Iris pigment epithelial cell (primary cell): Measurements from ENCODE around the gene NCOA3.
"Not testable (repeated sequence)": the region's sequence is repeated elsewhere in the genome, so short reads cannot be mapped to it uniquely, and the experiment has no call there.

ENCODE experiments used
- DNase-seq: peaks from one replicate; pipeline ENCODE4 v3.0.0-alpha.2; 2011; ENCODE audit warnings: low read depth

Gene NCOA3

DNA sequence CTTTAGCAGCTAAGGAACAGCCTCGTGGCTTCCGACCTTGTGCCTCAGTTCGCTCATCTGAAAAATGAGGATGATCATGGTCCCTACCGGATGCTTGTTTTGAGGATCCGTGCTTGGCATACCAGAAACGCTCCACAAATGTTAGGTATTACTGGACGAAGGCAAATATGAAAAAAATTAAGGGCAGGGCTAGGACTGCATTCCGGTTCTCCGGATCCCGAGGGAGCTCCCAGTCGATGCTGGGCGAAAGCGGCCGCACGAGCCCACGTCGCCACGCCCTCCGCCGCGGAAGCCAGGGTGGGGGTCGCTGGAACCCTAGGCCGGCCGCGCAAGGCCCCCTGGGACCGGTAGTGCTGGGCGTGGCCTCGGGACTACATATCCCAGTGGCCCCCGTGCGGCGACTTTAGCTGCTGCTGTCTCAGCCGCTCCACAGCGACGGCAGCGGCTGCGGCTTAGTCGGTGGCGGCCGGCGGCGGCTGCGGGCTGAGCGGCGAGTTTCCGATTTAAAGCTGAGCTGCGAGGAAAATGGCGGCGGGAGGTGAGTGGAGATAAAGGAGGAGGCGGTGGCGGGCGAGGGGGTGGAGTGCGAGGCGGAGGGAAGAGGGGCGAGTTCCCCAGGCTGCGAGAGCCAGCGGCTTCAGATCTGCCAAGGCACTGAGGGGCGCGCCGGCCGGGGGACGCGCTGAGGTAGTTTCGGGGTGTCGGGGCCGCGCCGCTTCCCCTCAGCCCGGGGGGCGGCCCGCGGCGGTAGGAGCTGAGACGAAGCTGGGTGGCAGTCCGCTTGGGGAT is at the start of gene NCOA3:
TSS of gene NCOA3 (plus strand) at position 406 of the 789 bp plus-strand sequence. CDS start 120,361 bp downstream, outside the sequence.
- DNase-seq: peak; percentile 94

DNA sequence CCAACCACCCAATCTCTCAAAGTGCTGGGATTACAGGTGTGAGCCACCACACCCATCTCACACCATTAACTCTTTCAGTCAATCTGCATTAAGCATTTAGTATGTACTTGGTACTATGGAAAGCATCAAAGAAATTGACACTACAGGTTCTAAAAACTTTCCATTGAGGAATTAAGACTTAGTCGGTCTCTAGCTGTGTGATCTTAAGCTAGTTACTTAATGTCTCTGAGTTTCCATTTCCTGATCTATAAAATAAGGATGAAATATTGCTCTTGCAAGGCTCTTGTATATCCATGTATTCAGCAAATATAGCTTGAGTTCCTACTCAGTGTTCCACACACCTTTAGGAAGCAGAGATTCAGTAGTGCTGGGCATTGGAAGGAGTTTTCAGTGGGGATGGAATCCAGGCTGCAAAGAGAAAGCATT is 48.9 kb upstream of the NCOA3 start:
- DNase-seq: no peak

DNA sequence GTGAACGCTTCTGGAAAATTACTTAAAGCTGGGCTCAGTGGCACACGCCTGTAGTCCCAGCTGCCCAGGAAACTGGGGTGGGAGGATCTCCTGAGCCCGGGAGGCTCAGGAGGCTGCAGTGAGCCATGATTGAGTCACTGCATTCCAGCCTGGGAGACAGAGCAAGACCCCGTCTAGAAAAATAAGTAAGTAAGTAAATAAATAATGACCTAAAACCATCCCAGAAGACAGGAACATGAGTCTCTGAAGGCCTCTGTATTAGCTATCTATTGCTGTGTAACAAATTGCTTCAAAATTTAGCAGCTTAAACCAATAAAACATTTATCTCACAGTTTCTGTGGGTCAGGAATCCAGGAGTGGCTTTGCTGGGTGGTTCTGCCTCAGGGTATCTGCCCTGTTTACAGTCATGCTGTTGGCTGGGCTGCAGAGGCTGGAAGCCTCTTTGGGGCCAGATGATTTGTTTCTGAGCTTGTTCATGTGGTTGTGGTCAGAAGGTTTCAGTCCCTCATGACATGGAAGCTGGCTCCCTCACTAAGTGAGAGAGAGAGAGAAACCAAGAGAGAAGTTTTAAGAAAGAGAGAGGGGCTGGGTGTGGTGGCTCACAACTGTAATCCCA is 48.4 kb upstream of the NCOA3 start:
- DNase-seq: peak; percentile 93

DNA sequence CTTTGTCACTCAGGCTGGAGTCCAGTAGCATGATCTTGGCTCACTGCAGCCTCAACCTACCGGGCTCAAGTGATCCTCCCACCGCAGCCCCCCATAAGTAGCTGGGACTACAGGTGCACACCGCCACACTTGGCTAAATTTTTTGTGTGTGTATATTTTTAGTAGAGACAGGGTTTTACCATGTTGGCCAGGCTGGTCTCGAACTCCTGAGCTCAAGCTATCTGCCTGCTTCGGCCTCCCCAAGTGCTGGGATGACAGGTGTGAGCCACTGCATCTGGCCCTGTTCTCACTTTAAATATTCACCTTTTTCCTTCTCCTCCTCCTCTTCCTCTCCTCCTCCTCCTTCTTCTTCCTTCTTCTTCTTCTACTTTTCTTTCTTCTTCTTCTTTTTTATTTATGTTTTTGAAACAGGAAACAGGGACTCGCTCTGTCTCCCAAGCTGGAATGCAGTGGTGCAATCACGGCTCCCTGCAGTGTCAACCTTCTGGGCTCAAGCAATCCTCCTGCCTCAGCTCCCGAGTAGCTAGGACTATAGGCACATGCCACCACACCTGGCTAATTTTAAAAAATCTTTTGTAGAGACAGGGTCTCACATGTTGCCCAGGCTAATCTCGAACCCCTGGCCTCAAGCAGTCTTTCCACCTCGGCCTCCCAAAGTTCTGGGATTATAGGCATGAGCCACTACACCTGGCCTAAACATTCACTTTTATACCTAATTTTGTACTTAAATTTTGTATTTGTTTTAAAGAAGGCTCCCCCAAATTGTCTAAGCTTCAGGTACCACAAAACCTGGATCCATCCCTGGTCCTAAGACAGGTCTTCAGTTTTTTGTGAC is 47.2 kb upstream of the NCOA3 start:
- DNase-seq: peak; percentile 36

DNA sequence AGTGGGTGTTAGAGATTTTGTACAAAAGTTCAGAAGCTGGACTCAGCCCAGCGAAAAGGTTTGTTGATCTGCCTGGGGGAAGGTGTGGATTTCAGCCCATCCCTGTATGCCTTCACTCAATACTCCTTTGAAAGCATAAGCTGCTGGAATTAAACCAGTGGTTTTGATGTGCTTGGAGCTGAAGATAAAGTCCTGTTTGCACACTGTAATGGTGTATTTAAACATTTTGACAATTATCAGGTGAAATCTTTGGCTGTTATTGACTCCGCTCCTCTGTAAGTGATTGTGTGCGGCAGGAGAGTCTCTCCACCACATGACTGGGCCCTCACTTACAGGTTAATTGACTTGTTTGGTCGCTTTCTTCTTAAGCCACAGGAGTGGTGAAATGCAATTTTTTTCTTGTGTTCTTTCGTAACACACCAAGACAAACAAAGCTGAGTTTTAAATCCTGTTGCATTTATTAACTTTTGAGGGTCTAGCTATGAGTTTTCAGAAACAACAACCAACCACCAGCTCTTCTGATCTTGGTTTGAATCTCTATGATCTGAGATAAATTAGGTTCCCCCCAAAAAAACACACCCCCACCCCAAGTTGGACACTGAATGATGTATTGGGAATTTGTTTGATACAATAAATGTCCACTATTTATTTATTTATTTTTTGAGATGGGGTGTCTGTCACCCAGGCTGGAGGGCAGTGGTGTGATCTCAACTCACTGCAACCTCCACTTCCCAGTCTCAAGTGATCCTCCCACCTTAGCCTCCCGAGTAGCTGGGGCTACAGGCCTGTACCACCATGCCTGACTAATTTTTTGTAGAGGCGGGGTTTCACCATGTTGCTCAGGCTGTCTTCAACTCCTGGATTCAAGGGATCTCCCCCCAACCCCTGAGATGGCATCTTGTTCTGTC is 46.3 kb upstream of the NCOA3 start:
- DNase-seq: peak; percentile 48

DNA sequence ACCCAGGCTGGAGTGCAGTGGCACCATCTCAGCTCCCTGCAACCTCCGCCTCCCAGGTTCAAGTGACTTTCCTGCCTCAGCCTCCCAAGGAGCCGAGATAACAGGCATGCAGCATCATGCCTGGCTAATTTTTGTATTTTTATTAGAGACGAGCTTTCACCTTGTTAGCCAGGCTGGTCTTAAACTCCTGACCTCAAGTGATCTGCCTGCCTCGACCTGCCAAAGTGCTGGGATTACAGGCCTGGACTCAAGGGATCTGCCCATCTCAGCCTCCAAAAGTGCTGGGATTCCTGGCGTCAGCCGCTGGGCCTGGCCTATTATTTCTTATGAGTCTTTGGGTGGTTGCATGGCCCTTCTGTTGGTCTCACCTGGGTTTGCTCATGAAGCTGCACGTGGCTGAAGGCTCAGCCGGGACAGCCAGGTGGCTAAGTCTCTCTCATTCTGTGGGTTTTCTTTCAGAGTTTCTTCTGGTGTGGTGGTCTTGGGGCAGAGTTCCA is 45.6 kb upstream of the NCOA3 start:
- DNase-seq: no peak

DNA sequence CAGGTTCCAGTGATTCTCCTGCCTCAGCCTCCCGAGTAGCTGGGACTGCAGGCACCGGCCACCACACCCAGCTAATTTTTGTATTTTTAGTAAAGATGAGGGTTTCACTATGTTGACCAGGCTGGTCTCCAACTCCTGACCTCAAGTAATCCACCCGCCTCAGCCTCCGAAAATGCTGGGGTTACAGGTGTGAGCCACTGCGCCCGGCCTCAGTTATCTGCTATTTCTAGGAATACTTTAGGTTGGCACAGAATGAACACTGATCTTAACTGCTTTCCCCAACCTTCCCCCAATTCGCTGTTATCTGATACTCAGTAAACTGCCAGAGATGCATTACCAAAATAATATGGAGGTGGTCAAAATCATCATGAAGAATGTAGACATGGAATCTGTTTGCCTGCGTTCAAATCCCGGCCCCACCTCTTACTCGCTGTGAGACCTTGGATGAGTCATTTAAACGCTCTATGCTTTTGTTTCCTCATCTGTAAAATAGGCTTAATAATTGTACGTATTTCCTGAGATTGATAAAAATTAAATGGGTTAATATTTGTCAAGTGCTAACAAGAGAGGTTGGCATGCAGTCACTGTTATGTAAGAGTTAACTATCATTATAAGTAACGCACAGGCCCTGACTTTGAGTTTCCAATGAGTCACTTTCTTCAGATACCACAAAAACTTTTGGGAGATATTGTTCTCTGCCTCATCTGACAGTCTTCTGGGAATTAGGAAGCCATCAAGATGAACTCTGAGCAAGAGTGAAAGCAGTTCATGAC is 44.5 kb upstream of the NCOA3 start:
- DNase-seq: peak; percentile 81

DNA sequence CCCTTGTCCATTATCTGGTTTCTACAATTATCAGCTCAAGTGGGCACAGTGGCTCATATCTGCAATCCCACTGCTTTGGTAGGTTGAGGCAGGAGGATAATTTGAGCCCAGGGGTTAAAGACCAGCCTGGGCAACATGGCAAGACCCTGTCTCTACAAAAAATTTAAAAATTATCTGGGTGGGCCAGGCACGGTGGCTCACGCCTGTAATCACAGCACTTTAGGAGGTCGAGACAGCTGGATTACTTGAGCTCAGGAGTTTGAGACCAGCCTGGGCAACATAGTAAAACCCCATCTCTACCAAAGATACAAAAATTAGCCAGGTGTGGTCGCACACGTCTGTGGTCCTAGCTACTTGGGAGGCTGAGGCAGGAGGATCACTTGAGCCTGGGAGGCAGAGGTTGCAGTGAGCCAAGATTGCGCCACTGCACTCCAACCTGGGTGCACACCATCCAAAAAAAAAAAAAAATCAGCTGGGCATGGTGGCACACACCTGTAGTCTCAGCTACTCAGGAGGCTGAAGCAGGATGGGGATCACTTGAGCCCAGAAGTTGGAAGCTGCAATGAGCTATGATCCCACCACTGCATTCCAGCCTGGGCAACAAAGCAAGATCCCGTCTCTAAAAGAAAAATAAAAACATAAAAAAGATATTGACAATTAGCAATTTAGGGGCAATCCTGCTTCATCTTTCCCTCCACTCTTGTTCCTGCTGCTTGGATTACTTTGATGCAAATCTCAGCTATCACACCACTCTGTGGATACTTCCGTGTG is 43.2 kb upstream of the NCOA3 start:
- not testable (repeated sequence) for DNase-seq

DNA sequence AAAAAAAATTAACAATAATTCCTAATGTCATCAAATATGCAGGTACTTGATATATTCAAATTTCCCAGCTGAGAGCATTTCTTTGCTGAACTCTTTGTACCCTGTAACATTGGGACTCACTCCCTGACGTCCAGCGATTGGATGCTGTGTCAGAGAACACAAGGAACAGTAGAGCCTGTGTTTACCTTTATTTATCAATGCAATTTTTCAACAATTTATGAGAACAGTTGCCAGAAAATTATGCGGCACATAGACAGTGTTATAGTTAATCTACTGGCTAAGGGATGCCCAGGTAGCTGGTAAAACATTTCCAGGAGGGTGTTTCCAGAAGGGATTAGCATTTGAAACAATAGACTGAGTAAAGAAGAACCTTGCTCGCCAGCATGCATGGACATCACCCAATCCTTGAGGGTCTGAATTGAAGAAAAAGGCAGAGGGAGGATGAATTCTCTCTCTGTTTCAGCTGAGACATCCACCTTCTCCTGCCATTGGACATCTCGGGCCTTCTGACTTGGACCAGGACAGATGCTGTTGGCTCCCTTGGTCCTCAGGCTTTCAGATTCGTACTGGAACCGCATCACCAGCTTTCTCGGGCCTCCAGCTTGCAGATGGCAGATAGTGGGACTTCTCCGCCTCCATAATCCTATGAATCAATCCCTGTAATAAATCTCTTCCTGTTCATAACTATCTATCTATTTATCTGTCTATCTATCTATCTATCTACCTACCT is 42.2 kb upstream of the NCOA3 start:
- DNase-seq: no peak

DNA sequence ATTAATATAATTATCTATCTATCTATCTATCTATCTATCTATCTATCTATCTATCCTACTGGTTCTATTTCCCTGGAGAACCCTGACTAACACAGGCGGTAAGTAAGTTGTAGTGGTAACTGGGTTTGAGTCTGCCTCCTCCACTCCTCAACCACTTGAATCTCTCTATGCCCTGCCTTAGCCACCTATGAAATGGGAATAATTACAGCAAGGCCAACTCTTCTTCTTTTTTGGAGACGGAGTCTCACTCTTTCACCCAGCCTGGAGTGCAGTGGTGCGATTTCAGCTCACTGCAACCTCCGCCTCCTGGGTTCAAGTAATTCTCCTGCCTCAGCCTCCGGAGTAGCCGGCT is 41.0 kb upstream of the NCOA3 start:
- DNase-seq: not testable (repeated sequence)

DNA sequence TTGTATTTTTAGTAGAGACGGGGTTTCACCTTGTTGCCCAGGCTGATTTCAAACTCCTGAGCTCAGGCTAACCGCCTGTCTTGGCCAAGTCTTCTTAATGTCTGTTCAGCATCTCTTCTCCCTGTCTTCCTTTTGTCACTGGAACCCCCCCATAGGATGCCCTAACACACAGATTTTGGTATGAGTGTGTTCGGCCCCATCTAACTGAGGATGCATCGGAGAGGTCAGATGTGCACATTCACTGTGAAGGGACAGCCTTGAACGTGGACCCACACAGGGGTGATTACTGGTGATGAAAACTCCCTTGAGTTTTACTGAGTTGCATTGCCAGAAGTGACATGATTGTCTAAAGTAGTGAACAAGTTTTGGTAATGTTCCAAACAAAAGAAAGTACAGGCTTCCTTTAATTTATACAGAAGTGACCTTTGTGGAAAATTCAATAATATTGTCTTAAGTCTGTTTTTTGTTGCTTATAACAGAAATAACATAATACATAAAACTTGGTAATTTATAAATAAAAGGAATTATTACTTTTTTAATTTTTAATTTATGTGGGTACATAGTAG is 40.5 kb upstream of the NCOA3 start:
- DNase-seq: no peak

DNA sequence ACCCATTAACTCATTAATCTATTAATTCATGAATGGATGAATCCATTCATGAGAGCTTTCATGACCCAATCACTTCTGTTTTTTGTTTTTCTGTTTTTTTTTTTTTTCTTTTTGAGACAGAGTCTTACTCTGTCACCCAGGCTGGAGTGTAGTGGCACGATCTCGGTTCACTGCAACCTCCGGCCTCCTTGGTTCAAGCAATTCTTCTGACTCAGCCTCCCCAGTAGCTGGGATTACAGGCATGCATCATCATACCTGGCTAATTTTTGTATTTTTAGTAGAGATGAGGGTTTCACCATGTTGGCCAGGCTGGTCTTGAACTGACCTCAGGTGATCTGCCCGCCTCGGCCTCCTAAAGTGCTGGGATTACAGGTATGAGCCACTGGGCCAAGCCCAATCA is 39.8 kb upstream of the NCOA3 start:
- DNase-seq: not testable (repeated sequence)

DNA sequence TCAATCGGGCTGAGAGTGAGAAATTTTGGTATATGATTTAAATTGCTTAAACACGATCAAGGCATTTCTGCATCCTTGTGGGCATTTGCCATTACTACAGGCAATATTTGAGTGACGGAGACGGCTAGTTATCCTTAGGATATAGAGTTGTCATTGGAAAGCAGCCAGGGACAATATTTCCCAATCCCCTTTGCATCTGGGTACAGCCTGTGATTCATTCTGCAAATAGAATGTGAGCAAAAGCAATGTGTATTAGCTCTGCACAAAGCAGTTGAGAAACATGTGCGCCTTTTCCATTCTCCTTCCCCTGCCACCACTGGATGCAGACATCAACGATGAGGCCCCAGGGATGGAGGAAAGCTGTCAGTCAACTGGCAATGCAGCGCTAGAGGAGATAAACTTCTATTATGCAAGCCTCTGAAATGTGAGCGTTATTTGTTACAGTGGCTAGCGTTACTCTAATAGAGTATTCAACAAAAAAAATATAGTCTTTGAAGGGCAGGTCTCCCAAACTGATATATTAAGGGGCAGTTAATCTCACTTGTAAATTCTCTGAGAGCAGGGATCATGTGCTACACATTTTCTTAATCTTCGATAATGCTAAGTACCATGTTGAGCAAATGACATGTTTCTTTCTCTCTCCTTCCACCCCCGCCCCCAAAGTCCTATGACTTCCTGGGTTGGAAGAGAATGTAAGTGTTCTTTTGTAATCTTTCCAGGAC is 37.1 kb upstream of the NCOA3 start:
- peak; percentile 99 for DNase-seq

DNA sequence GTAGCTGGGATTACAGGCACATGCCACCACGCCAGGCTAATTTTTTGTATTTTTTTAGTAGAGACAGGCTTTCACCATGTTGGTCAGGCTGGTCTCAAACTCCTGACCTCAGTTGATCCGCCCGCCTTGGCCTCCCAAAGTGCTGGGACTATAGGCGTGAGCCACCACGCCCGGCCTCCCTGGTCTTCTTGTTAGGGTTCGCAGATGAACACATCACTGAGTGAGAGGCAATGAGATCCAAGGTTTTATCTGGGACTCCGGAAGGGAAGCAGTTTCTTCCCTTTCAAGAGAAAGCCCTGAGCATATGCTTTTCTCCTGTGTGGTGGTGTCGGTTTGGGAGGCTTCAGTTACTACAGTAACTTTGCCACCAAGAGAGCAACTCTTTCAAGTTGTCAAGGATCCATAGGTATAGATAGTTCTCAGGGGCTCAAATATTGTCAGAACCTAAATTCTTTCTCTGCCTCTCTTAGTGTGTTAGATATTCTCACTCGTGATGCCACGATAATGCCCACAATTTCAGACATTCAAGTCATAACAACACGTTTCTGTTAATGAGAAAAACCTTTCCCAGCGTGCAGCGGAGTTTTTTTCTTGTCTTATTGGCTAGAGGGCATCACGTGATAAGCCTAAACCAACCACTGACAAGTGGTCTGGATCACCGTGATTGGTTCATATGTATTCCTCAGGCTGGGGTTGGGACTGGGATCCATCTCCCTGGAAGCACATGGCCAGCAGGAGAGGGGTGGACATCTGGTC is 36.2 kb upstream of the NCOA3 start:
- DNase-seq: no peak

DNA sequence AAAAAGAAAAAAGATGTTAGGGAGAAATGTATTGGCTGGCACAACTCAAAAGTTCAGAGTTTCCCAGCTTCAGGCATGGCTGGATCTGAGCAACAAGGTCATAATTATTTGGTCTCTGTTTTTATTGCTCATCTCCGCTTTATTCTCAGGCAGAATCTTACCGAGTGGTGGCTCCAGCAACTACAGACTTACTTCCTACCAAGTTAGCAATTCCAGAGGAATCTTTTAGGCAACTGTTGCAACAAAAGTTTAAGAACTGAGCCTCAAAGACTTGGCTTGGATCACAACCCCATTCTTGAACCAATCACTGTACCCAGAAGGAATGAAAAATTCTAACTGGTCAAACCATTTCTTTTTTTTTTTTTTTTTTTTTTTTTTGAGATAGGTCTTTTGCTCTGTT is 35.5 kb upstream of the NCOA3 start:
- peak; percentile 28 for DNase-seq

DNA sequence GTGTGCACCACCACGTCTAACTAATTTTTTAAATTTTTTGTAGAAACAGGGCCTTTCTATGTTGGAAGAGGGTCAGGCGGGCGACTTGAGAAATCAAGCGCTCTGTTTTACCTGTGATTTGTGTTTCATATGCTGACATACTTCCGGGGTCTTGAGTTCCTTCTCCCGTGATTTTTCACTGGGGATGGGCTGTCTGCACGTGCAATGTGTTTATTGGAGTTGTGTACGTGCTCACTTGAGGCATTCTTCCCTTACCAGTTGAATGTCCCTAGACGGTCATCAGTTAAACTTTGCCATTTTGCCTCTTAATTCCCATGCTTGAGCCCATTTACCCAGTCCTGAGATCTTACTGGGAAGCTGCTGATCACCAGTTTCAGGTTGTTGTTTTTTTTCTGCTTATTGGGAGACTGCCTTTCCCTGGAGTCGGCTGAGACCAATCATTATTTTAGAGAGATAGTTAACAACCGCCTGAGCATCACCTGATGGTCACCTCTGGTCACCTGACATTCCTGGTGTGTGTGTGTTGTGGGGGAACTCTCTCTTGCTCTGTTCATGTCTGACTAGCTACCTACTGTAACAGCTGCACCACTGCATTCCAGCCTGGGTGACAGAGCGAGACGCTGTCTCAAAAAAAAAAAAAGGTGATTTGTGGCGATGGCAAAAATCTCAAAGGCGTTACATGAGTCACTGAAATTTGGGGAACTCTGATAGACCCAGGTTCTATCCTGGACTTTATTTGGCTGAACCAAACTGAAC is 34.8 kb upstream of the NCOA3 start:
- DNase-seq: no peak
